Heart left ventricle (tissue), 13 donors: ENCODE data around the gene SARM1.

Experiments used
- CTCF ChIP-seq, 12 donors: fragments of 200-600 bp; sonication (generic) in 4 of 12; IDR thresholded peaks; one replicate each; pipeline versions ENCODE4 v1.5.0 to v1.8.0; 2018 to 2022; ENCODE audit warnings: antibody characterized with exemption in 12 of 12, mild to moderate bottlenecking in 5 of 12
- POLR2A ChIP-seq, 2 donors: fragments of 450-650 bp; IDR thresholded peaks; one replicate each; pipeline ENCODE4 v1.6.1; 2017; ENCODE audit warnings: antibody characterized with exemption in 2 of 2, mild to moderate bottlenecking in 2 of 2, moderate library complexity in 2 of 2
- donor health status: ischemic (EF 13 %, LVEDD 7.1; RV severe dilation, severe dysfunction).
- donor health status: DM: no; HTN: yes; CAD: no.
- donor health status: DM: no; HTN: no; CAD: no.
- donor health status: ischemic (EF 25% LVEDD 6.9; RV normal size, moderate dysfunction).
- donor health status: ischemic (EF 25% LVEDD 5.7; RV mildly dilated, moderate dysfunction).
- donor health status: ischemic (EF 35%, LVEDD 5.7; RV mildly dilated, moderate dysfunction).
- donor health status: nonischemic (EF 11% LVEDD 7.7; RV severe dilation, severe dysfunction).
- donor health status: DM: yes; HTN: yes; CAD: no.
- donor health status: PGD.
- donor health status: ischemic (EF 29% LVEDD 5.4; RV normal size, mild dysfunction).
- donor health status: nonischemic (EF 23%, LVEDD 6.1; RV moderate dilation, normal function).

GRCh38 chr17:28364665-28365363 is 6.7 kb upstream of the SARM1 start, which contains the start of gene SEBOX:
- no peak for TF ChIP-seq CTCF (IDR thresholded peaks at IDR 0.05)
- no peak for TF ChIP-seq POLR2A (IDR thresholded peaks at IDR 0.05)
